Esophagus muscularis mucosa (tissue), 4 donors: ENCODE data around the gene PIK3CG. TPM values are rescaled to one million over a fixed set of nuclear protein-coding genes. Genes with fewer than 3 reads are reported as not detected.

Source experiments
- DNase-seq: peaks from one replicate; pipeline ENCODE4 v3.0.0-alpha.2; 2017; ENCODE audit errors: extremely low spot score
- H3K27ac ChIP-seq, 4 donors: fragments of 200-600 bp; sonication (generic); replicated peaks in 1 of 4; 1 replicate in 3 of 4; 2 replicates in 1 of 4; pipeline ENCODE4 v1.5.1; 2016 to 2019; ENCODE audit warnings: mild to moderate bottlenecking in 1 of 4
- H3K27me3 ChIP-seq, 4 donors: fragments of 200-600 bp; sonication (generic); one replicate each; pipeline versions ENCODE4 v1.5.1 to v1.6.0; 2016 to 2019
- H3K36me3 ChIP-seq, 4 donors: fragments of 200-600 bp; sonication (generic); one replicate each; pipeline ENCODE4 v1.5.1; 2016 to 2019
- H3K4me1 ChIP-seq, 4 donors: fragments of 200-600 bp; sonication (generic); one replicate each; pipeline ENCODE4 v1.5.1; 2016 to 2019
- H3K4me3 ChIP-seq, 4 donors: fragments of 200-600 bp; sonication (generic); 1 replicate in 2 of 4; 2 replicates in 2 of 4; pipeline ENCODE4 v1.5.1; 2016 to 2019; ENCODE audit warnings: mild to moderate bottlenecking in 4 of 4, moderate library complexity in 1 of 4
- H3K9me3 ChIP-seq, 4 donors: fragments of 200-600 bp; sonication (generic); 1 replicate in 3 of 4; 2 replicates in 1 of 4; pipeline ENCODE4 v1.5.1; 2016 to 2019
- EP300 ChIP-seq: sonication (generic); formaldehyde crosslinking; IDR thresholded peaks from one replicate; pipeline ENCODE4 v1.6.1; 2017; ENCODE audit warnings: antibody characterized with exemption
- POLR2A ChIP-seq: fragments of 450-650 bp; IDR thresholded peaks from one replicate; pipeline ENCODE4 v1.6.1; 2017; ENCODE audit warnings: antibody characterized with exemption, moderate library complexity, mild to moderate bottlenecking, low read depth
- POLR2AphosphoS5 ChIP-seq, 2 donors: sonication (generic); formaldehyde crosslinking; IDR thresholded peaks; one replicate each; pipeline ENCODE4 v1.6.1; 2017; ENCODE audit warnings: antibody characterized with exemption in 2 of 2
- WGBS: methylation state at CpG from one replicate; pipeline ENCODE4 v1.1.5; 2018; 5-methylcytosine and 5-hydroxymethylcytosine counted together
- intact Hi-C: fragments of 100-400 bp; cut with DNase I; formaldehyde crosslinking; loops from one replicate; pipeline ENCODE4 v1.15.1; 2023
- total RNA-seq, 4 donors: library from RNA; depleted of rRNA; stranded (reverse); fragments of >200 nt; gene quantifications; one replicate each; pipeline versions ENCODE4 v1.1.0 to v1.2.1, GENCODE V29; 2016
- TF ChIP-seq, protein P1 (sequence below), 3 experiments: fragments of 200-600 bp in 2 of 3; fragments of 450-650 bp in 1 of 3; sonication (generic) in 2 of 3; IDR thresholded peaks; one replicate each; pipeline ENCODE4 v1.5.1; 2017 to 2019; ENCODE audit warnings: antibody characterized with exemption in 3 of 3, mild to moderate bottlenecking in 2 of 3, moderate library complexity in 1 of 3

Gene PIK3CG
- total RNA-seq, 4 donors from 2014 or later, result 1.8 to 3.8 (median 2.7) TPM

DNA sequence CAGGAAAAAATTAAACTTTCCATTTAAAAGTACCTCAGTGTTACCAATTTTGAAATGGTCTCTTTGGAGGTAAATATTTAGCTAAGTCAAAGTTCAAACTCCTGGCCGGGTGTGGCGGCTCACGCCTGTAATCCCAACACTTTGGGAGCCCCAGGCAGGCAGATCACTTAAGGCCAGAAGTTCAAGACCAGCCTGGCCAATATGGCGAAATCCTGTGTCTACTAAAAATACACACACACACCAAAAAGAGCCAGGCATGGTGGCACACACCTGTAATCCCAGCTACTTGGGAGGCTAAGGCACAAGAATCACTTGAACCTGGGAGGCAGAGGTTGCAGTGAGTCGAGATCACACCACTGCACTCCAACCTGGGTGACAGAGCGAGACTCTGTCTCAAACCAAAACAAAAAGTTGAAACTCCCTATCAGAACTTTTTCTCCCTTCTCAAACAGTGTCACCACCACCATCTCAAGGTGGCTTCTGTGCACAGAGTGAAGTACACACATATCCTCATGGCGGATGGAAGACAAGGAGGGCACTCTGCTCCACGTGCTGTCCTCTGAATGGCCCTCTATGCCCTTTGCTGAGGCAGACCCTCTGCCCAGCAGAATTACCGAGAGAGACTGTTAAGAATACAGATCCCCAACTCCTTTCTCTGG is 11.7 kb upstream of the PIK3CG start:
- intact Hi-C loops, result no loop called here
- H3K36me3 ChIP-seq, result no peaks in the 10 kb centered on the region

DNA sequence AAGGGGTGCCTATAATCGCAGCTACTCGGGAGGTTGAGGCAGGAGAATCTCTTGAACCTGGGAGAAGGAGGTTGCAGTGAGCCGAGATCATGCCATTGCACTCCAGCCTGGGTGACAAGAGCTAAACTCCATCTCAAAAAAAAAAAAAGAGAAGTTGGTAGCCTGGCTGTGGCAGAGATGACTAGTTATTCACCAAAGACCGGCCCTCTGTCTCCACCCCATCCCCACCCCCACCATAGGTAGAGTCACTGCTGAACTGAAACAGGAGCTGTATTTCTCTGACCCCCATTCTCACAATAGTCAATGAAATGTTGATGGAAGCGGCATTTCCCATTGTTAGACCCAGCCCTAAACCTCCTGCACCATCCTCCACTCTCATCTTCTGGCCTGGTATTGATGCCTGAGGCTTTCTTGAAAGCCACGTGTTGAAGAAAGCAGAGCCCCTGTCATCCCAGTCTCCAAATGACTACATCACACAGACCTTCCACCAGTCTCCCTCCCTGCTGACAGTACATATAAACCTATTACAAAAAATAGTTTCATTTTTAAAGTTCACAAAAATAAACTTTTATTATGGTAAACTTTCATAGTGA is 9.4 kb upstream of the PIK3CG start:
- no peak for DNase-seq
- peaks cover 0 to 8% (median 7%) of the 10 kb centered on the region in 4 donors for H3K4me1 ChIP-seq
- peaks cover 0 to 8% (median 3%) of the 10 kb centered on the region in 4 donors for H3K9me3 ChIP-seq
- TF ChIP-seq, protein P1, sequence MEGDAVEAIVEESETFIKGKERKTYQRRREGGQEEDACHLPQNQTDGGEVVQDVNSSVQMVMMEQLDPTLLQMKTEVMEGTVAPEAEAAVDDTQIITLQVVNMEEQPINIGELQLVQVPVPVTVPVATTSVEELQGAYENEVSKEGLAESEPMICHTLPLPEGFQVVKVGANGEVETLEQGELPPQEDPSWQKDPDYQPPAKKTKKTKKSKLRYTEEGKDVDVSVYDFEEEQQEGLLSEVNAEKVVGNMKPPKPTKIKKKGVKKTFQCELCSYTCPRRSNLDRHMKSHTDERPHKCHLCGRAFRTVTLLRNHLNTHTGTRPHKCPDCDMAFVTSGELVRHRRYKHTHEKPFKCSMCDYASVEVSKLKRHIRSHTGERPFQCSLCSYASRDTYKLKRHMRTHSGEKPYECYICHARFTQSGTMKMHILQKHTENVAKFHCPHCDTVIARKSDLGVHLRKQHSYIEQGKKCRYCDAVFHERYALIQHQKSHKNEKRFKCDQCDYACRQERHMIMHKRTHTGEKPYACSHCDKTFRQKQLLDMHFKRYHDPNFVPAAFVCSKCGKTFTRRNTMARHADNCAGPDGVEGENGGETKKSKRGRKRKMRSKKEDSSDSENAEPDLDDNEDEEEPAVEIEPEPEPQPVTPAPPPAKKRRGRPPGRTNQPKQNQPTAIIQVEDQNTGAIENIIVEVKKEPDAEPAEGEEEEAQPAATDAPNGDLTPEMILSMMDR (IDR thresholded peaks at IDR 0.05), result no peak
- TF ChIP-seq POLR2AphosphoS5 (IDR thresholded peaks at IDR 0.05), result no peak
- TF ChIP-seq POLR2A, result no peak
- no peak for TF ChIP-seq EP300
- WGBS, result 91% methylated on average over 6 of the region's 6 CpGs
- H3K27me3 ChIP-seq, result no peaks in the 10 kb centered on the region
- no peak overlapping the region for H3K4me3 ChIP-seq
- H3K36me3 ChIP-seq, result no peaks in the 10 kb centered on the region
- intact Hi-C loops, result no loop called here
- H3K27ac ChIP-seq, result no peak overlapping the region

More for the DNA sequence above, 11.7 kb upstream of the PIK3CG start:
- H3K4me3 ChIP-seq, result no peak overlapping the region
- H3K27me3 ChIP-seq, result no peaks in the 10 kb centered on the region
- no peaks in the 10 kb centered on the region for H3K4me1 ChIP-seq
- 91% methylated on average over 9 of the region's 9 CpGs for WGBS
- peak; percentile 80 for DNase-seq
- no peak overlapping the region for H3K27ac ChIP-seq
- H3K9me3 ChIP-seq, result peaks cover 0 to 6% (median under 1%) of the 10 kb centered on the region in 4 donors
- TF ChIP-seq POLR2A, result no peak
- TF ChIP-seq, protein P1 (IDR thresholded peaks at IDR 0.05), result no peak
- no peak for TF ChIP-seq EP300
- no peak for TF ChIP-seq POLR2AphosphoS5 (IDR thresholded peaks at IDR 0.05)

DNA sequence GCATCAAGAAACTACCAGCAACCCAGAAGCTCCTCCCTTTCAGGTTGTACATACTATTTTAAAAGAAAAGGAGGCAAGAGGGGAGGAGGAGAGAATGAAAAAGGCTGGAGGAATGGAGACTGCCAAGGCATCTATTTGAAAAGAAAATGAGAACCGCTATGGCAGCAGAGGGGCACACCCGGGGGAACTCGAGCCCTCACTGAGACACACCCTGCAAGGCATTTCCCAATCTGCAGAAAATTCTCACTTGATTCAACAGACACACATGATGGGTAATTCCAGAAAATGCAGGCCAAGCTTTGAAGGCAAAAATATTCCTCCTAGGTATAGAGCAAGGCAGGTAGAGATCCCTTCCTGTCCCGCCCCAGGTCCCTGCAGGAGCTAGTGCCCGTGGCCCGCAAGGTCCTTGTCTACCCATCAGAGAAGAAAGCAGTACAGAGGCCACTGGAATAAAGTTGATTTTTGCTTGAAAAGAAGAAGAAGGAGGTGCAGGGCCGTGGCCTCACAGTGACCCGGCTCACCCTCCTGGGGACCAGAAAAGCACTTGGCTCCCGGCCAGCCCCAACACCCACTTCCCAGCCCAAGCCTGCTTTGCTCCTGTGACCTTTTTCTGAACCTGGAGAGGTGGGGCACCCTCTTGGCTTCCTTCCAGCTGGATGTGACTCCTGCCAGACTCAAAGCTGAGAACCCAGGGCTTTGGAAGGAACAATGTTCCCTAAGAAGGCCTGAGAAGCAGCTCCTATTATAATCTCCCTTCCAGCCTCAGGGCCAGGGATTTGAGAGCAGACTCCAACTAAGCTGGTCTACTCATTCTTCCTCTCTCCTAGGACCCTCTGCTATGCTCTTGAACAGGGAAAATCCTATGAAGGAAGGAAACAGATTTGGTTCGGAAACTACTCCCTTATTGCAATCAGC is 6.2 kb upstream of the PIK3CG start:
- no peak overlapping the region for H3K4me3 ChIP-seq
- H3K27ac ChIP-seq, result no peak overlapping the region
- no peak for DNase-seq
- no peaks in the 10 kb centered on the region for H3K27me3 ChIP-seq
- TF ChIP-seq EP300, result no peak
- TF ChIP-seq, protein P1 (IDR thresholded peaks at IDR 0.05), result no peak
- TF ChIP-seq POLR2A, result no peak
- TF ChIP-seq POLR2AphosphoS5 (IDR thresholded peaks at IDR 0.05), result no peak
- peaks cover 0 to 8% (median 3%) of the 10 kb centered on the region in 4 donors for H3K9me3 ChIP-seq
- peaks cover 4 to 17% (median 8%) of the 10 kb centered on the region in 4 donors for H3K4me1 ChIP-seq
- intact Hi-C loops, result no loop called here
- no peaks in the 10 kb centered on the region for H3K36me3 ChIP-seq
- WGBS, result 74% methylated on average over 10 of the region's 10 CpGs

DNA sequence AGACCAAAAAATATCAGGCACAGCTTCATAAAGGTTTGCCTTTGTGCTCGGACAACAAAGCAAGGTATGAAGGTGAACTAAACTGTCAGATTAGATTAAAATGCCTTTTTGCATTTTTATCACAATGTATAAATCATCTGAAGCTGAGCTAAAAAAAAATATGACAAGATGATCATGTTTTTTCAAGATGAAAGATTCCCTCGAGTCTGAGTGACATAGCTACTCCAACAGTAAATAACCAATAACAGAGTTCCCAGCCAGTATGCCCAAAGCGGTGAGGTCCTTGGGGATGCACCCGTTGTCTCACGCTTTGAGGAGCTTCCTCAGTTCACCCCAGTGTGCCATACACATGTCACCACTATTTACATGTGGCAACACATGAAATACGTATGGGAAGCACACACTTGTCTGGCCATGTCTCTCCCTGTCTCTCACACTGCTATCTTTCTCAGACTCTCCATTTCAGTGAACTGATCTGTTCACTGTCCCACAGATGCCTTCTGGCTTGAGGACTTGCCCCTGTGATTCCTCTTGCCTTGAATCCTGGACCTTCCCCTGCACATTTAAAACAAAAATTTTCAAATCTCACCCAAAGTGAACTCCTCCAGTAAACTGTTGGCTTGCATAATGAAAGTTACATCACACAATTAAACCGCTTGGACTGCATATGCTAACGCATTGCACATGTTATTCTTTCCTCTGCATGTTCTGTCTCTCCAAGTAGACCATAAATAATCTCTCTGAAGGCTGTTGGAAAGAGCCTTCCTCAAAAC is 2.6 kb upstream of the PIK3CG start:
- DNase-seq, result no peak
- Histone ChIP-seq H3K4me1 (peaks cover 4 to 22% (median 12%) of the 10 kb centered on the region in 4 donors), H3K27ac (no peak overlapping the region), H3K27me3 (no peaks in the 10 kb centered on the region), H3K9me3 (peaks cover 0 to 8% (median 3%) of the 10 kb centered on the region in 4 donors), H3K36me3 (no peaks in the 10 kb centered on the region), H3K4me3 (no peak overlapping the region)
- intact Hi-C loops, result no loop called here
- WGBS, result 72% methylated on average over 8 of the region's 8 CpGs
- no peak for TF ChIP-seq EP300
- TF ChIP-seq, protein P1 (IDR thresholded peaks at IDR 0.05), result no peak
